OCI-LY3 (cell line): ENCODE data around the gene STAT4.
"Not testable (repeated sequence)": the region's sequence is repeated elsewhere in the genome, so short reads cannot be mapped to it uniquely, and the experiment has no call there.

Source experiments
- H2AFZ ChIP-seq: fragments of 200-600, 300-600 bp; shearing (Covaris generic); 2 replicates; pipeline ENCODE4 v1.6.0; 2014; ENCODE audit warnings: antibody characterized with exemption, low read depth, low read length
- H3K27ac ChIP-seq: fragments of 200-600, 300-600 bp; sonication (generic); 2 replicates; pipeline ENCODE4 v1.5.1; 2014; ENCODE audit warnings: mild to moderate bottlenecking, low read length, moderate library complexity, mixed read lengths
- H3K27me3 ChIP-seq: fragments of 200-600, 300-600 bp; sonication (generic); 2 replicates; pipeline ENCODE4 v1.6.1; 2014; ENCODE audit warnings: low read depth, low read length, mixed read lengths
- H3K36me3 ChIP-seq: fragments of 200-600, 300-600 bp; sonication (generic); replicated peaks from 2 replicates; pipeline ENCODE3; 2014; ENCODE audit warnings: low read depth, low read length, mixed read lengths
- H3K4me1 ChIP-seq: fragments of 300-600, 200-600 bp; sonication (generic); 2 replicates; pipeline ENCODE4 v1.6.1; 2014; ENCODE audit warnings: low read length, mixed read lengths
- H3K4me2 ChIP-seq: fragments of 200-600, 300-600 bp; sonication (generic); 2 replicates; pipeline ENCODE4 v1.6.1; 2014; ENCODE audit warnings: low read length, mixed read lengths
- H3K4me3 ChIP-seq: fragments of 300-600, 200-600 bp; sonication (generic); 2 replicates; pipeline ENCODE4 v1.5.1; 2014; ENCODE audit warnings: antibody characterized with exemption, mild to moderate bottlenecking, low read length, moderate library complexity
- H3K79me2 ChIP-seq: fragments of 300-600, 200-600 bp; shearing (Covaris generic); 2 replicates; pipeline ENCODE4 v1.6.1; 2014; ENCODE audit warnings: mild to moderate bottlenecking, low read length, mixed read lengths
- H3K9ac ChIP-seq: fragments of 300-600, 200-600 bp; shearing (Covaris generic); 2 replicates; pipeline ENCODE4 v1.6.0; 2014; ENCODE audit warnings: mild to moderate bottlenecking, low read length, moderate library complexity
- H3K9me3 ChIP-seq: fragments of 200-600, 300-600 bp; shearing (Covaris generic); 2 replicates; pipeline ENCODE4 v1.6.1; 2014; ENCODE audit warnings: low read length, mixed read lengths; ENCODE audit not compliant: insufficient read depth
- H4K20me1 ChIP-seq: fragments of 200-600, 300-600 bp; sonication (generic); 2 replicates; pipeline ENCODE4 v1.6.1; 2016; ENCODE audit warnings: low read length, mixed read lengths; ENCODE audit not compliant: insufficient read depth
- EZH2phosphoT487 ChIP-seq: fragments of 200-600 bp; shearing (Covaris generic); IDR thresholded peaks from 2 replicates; pipeline ENCODE4 v1.6.1; 2018; ENCODE audit warnings: antibody characterized with exemption, mixed run types, low read depth
- TF ChIP-seq, protein P1 (sequence below): fragments of 200-600, 300-600 bp; sonication (generic); IDR thresholded peaks from 2 replicates; pipeline ENCODE4 v1.5.1; 2014; ENCODE audit warnings: antibody characterized with exemption, low read length, low read depth

Gene STAT4

DNA sequence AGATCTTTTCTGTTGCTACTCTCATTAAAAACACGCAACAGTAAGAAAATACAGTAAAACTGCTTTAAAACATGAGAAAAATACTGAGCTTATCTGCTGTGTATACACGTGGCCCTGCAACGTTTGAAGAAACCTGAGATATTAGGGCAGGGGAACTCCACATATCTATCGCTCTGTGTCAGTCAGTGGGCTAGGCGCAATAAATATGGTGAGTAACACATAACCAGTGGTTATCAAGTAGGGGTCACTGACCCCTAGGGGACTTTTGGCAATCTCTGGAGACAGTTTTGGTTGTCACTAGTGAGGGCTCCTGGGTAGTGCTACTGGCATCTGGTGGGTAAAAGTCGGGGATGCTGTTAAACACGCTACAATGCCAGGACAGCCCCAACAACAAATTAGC lies 151.7 kb downstream of the STAT4 start:
- Histone ChIP-seq H3K4me2 (no peak overlapping the region), H2AFZ (no peak overlapping the region), H3K9ac (no peak overlapping the region), H4K20me1 (no peaks in the 10 kb centered on the region), H3K4me1 (peaks cover 8% of the 10 kb centered on the region), H3K27ac (no peak overlapping the region), H3K9me3 (no peaks in the 10 kb centered on the region), H3K27me3 (no peaks in the 10 kb centered on the region), H3K4me3 (no peak overlapping the region), H3K79me2 (no peaks in the 10 kb centered on the region), H3K36me3 (peaks cover 74% of the 10 kb centered on the region)
- TF ChIP-seq, protein P1, sequence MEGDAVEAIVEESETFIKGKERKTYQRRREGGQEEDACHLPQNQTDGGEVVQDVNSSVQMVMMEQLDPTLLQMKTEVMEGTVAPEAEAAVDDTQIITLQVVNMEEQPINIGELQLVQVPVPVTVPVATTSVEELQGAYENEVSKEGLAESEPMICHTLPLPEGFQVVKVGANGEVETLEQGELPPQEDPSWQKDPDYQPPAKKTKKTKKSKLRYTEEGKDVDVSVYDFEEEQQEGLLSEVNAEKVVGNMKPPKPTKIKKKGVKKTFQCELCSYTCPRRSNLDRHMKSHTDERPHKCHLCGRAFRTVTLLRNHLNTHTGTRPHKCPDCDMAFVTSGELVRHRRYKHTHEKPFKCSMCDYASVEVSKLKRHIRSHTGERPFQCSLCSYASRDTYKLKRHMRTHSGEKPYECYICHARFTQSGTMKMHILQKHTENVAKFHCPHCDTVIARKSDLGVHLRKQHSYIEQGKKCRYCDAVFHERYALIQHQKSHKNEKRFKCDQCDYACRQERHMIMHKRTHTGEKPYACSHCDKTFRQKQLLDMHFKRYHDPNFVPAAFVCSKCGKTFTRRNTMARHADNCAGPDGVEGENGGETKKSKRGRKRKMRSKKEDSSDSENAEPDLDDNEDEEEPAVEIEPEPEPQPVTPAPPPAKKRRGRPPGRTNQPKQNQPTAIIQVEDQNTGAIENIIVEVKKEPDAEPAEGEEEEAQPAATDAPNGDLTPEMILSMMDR: no peak
- TF ChIP-seq EZH2phosphoT487: no peak

DNA sequence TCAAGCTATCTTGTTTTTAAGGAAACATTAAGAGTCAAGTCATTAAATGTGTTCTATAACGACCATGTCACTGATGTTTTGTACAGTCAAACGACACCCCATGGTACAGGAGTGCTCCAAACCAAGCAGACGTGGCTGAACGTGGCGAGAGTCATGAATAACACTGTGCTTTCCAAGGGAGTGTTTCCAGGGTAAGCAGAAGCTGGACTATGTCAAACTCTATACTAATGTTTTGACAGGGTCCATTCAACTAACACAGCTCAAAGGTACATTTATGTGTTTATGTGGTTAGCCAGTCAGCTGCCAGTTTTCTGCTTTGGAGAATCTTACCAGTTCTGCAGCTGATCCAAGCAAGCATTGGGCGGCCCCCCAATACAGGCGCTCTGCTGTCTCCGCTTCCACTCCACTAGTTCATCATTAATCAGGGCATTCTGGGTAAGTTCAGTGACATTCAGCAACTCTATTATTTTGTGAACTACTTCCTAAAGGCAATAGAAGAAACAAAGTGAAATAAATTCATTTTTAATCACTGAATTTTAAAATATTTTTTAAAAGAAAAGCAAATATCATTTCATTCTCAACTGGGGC lies 153.2 kb downstream of the STAT4 start:
- Histone ChIP-seq H3K79me2 (no peaks in the 10 kb centered on the region), H3K4me3 (no peak overlapping the region), H3K9ac (no peak overlapping the region), H4K20me1 (no peaks in the 10 kb centered on the region), H3K4me1 (peaks cover 8% of the 10 kb centered on the region), H3K27ac (no peak overlapping the region), H2AFZ (no peak overlapping the region), H3K27me3 (no peaks in the 10 kb centered on the region), H3K4me2 (no peak overlapping the region), H3K9me3 (no peaks in the 10 kb centered on the region), H3K36me3 (peaks cover 70% of the 10 kb centered on the region)
- no peak for TF ChIP-seq EZH2phosphoT487
- TF ChIP-seq, protein P1: no peak

DNA sequence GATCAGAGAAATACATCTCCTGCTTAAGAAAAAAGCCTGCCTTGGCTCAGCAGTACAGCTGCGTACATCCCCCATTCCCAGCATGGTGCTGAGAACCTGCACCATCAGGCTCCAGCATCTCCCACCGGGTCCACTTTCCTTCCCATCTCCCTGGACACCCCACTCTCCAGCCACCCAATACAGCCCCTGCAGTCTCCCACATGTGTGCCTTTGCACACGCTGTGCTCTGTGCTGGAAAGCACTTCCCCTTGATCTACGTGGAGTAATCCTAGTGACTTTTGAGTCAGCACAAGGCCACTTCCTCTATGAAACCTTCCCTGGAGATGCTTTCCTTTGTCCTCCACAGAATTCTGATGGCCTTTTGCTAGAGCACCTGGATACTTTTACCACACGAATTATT lies 153.8 kb downstream of the STAT4 start:
- Histone ChIP-seq H3K9me3 (no peaks in the 10 kb centered on the region), H3K4me2 (no peak overlapping the region), H4K20me1 (no peaks in the 10 kb centered on the region), H2AFZ (no peak overlapping the region), H3K4me3 (no peak overlapping the region), H3K9ac (no peak overlapping the region), H3K79me2 (no peaks in the 10 kb centered on the region), H3K4me1 (peaks cover 8% of the 10 kb centered on the region), H3K27ac (no peak overlapping the region), H3K27me3 (no peaks in the 10 kb centered on the region), H3K36me3 (peaks cover 65% of the 10 kb centered on the region)
- TF ChIP-seq, protein P1: no peak
- no peak for TF ChIP-seq EZH2phosphoT487

DNA sequence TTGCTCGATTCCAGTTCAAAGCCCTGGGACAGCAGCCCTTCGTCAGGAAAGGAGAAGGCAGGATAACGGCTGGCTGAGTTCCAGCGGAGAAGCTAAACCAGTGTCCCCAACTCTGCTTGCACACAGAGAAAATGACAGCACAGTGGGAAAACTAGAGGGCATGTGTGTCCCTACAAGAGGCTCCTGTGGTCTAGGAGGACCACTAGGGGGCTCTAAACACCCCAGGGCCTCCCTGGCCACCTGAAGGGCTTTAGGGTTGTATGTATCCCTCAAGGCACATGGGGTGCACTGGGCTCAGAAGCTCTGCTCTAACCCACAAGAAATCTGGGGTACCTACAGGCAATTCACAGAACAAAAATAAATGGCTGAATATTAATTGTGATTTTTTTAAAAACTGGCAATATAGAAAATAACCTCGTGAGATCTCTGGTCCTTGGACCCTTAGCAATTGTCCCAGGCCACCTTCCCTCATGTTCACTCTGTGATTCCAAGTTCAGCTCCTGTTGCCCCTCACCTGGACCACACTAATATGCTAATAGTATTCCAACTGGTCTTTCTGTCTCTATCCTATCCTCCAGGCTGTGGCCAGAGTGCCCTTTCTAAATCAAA lies 154.4 kb downstream of the STAT4 start:
- Histone ChIP-seq H3K9me3 (no peaks in the 10 kb centered on the region), H3K36me3 (peaks cover 65% of the 10 kb centered on the region), H3K9ac (no peak overlapping the region), H4K20me1 (no peaks in the 10 kb centered on the region), H3K4me1 (peaks cover 8% of the 10 kb centered on the region), H3K27ac (no peak overlapping the region), H3K4me2 (no peak overlapping the region), H3K4me3 (no peak overlapping the region), H2AFZ (no peak overlapping the region), H3K79me2 (no peaks in the 10 kb centered on the region), H3K27me3 (no peaks in the 10 kb centered on the region)
- TF ChIP-seq, protein P1: peak; percentile 57
- TF ChIP-seq EZH2phosphoT487: no peak

DNA sequence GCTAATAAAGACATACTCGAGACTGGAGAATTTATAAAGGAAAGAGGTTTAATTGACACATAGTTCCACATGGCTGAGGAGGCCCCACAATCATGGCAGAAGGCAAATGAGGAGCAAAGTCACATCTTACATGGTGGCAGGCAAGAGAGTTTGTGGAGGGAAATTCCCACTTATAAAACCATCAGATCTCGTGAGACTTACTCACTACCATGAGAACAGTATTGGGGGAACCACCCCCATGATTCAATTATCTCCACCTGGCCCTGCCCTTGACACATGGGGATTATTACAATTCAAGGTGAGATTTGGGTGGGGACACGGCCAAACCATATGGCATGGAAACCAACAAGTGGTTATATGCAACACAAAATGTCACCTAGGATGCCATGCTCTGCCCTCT lies 155.5 kb downstream of the STAT4 start:
- not testable (repeated sequence) for H3K9me3 ChIP-seq, H3K9ac ChIP-seq, H3K27ac ChIP-seq, H3K4me2 ChIP-seq, H2AFZ ChIP-seq, H3K4me3 ChIP-seq, H3K4me1 ChIP-seq, H3K79me2 ChIP-seq, H4K20me1 ChIP-seq, H3K27me3 ChIP-seq
- H3K36me3 ChIP-seq: peaks cover 57% of the 10 kb centered on the region
